Omental fat pad (tissue), 4 donors: ENCODE measurements around the gene WDCP. TPM values are rescaled to one million over a fixed set of nuclear protein-coding genes. Genes with fewer than 3 reads are reported as not detected.
A peak's percentile ranks its signal among the peaks of the same experiment; 100 is the strongest.

ENCODE experiments used
- ATAC-seq: fragments of 150-250 bp; one replicate; pipeline ENCODE4 v1.9.1; 2016; ENCODE audit warnings: mild to moderate bottlenecking, moderate library complexity; ENCODE audit not compliant: low FRiP score
- DNase-seq: peaks from one replicate; pipeline ENCODE4 v3.0.0-alpha.2; 2019; ENCODE audit warnings: low spot score
- CTCF ChIP-seq, 3 donors: fragments of 450-650 bp; IDR thresholded peaks; one replicate each; pipeline ENCODE4 v1.5.1; 2016 to 2017; ENCODE audit warnings: antibody characterized with exemption in 3 of 3, mild to moderate bottlenecking in 3 of 3, moderate library complexity in 2 of 3
- total RNA-seq, 4 donors: library from RNA; depleted of rRNA; stranded (reverse); fragments of >200 nt; gene quantifications; one replicate each; pipeline ENCODE4 v1.1.0, GENCODE V29; 2016

WDCP gene
- total RNA-seq, 4 donors from 2014 or later = 3.7 to 7.2 (median 4.1) TPM

- TF ChIP-seq CTCF (IDR thresholded peaks at IDR 0.05) = no peak
- ATAC-seq (peak; percentile 26), DNase-seq (no peak)
Measured at GRCh38 chr2:24009680-24010476, 37.3 kb downstream of the WDCP start, which contains the start of gene MFSD2B. MFSD2B (plus strand) TSS chr2:24010085; CDS start chr2:24010097, 12 bp downstream.

- DNase-seq = no peak
- ATAC-seq = no peak
- no peak for TF ChIP-seq CTCF (IDR thresholded peaks at IDR 0.05)
Measured at GRCh38 chr2:24009367-24009679, 37.9 kb downstream of the WDCP start.

- TF ChIP-seq CTCF (IDR thresholded peaks at IDR 0.05) = no peak
- no peak for DNase-seq
- no peak for ATAC-seq
Measured at GRCh38 chr2:24008672-24009366, 38.4 kb downstream of the WDCP start.

- TF ChIP-seq CTCF (IDR thresholded peaks at IDR 0.05) = no peak
- no peak for DNase-seq
- no peak for ATAC-seq
Measured at GRCh38 chr2:24007693-24008092, 39.5 kb downstream of the WDCP start.

- no peak for TF ChIP-seq CTCF (IDR thresholded peaks at IDR 0.05)
- no peak for ATAC-seq
- no peak for DNase-seq
Measured at GRCh38 chr2:23994567-23994966, 52.6 kb downstream of the WDCP start.

- ATAC-seq (no peak), DNase-seq (no peak)
- TF ChIP-seq CTCF (IDR thresholded peaks at IDR 0.05) = no peak
Measured at GRCh38 chr2:23993736-23994269, 53.4 kb downstream of the WDCP start.
